Parathyroid adenoma (tissue), 2 donors: ENCODE results near the gene OR12D3.

Experiments used
- H2AFZ ChIP-seq: fragments of 300-600 bp; sonication (generic); one replicate; pipeline ENCODE4 v1.7.0; 2017; ENCODE audit warnings: antibody characterized with exemption, mild to moderate bottlenecking
- H3K27ac ChIP-seq: fragments of 300-600 bp; sonication (generic); one replicate; pipeline ENCODE4 v1.7.0; 2017
- H3K27me3 ChIP-seq: fragments of 300-600 bp; sonication (generic); one replicate; pipeline ENCODE4 v1.7.0; 2017; ENCODE audit warnings: low read length; ENCODE audit not compliant: control insufficient read depth, insufficient read depth
- H3K36me3 ChIP-seq: fragments of 300-600 bp; sonication (generic); one replicate; pipeline ENCODE4 v1.7.0; 2017; ENCODE audit warnings: low read length; ENCODE audit not compliant: control insufficient read depth, insufficient read depth
- H3K4me1 ChIP-seq: fragments of 300-600 bp; sonication (generic); one replicate; pipeline ENCODE4 v1.7.0; 2017; ENCODE audit warnings: control low read depth
- H3K4me2 ChIP-seq: fragments of 300-600 bp; sonication (generic); one replicate; pipeline ENCODE4 v1.7.0; 2017; ENCODE audit warnings: low read length
- H3K4me3 ChIP-seq: fragments of 300-600 bp; sonication (generic); one replicate; pipeline ENCODE4 v1.7.0; 2017; ENCODE audit warnings: low read depth, low read length
- H3K79me2 ChIP-seq: fragments of 300-600 bp; sonication (generic); one replicate; pipeline ENCODE4 v1.7.0; 2017; ENCODE audit warnings: control low read depth
- H3K9ac ChIP-seq: fragments of 300-600 bp; sonication (generic); one replicate; pipeline ENCODE4 v1.7.0; 2017; ENCODE audit warnings: mild to moderate bottlenecking
- H3K9me3 ChIP-seq: fragments of 300-600 bp; sonication (generic); one replicate; pipeline ENCODE4 v1.7.0; 2017; ENCODE audit warnings: low read length; ENCODE audit not compliant: control insufficient read depth
- CTCF ChIP-seq: fragments of 300-600 bp; sonication (generic); IDR thresholded peaks from one replicate; pipeline ENCODE4 v1.7.0; 2017; ENCODE audit warnings: antibody characterized with exemption, mild to moderate bottlenecking
- donor health status: primary hyperparathyroidism.

OR12D3 gene

DNA sequence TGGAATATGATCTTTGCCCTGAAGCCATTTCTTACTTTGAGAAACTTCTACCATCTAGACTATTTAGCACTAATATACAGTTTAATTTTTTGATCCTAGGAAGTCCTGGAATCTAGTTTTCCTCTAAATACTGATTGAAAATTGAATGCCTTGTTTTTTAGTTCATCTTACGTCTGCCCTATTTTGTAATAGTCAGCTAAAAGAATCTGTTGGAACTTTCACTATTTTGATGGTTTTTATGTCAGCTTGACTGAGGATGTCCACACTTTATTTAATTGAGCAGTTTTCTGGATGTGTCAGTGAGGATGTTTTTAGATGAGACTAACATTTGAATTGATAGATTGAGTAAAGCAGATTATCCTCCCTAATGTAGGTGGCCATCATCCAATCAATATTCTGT, 28.7 kb upstream of the OR12D3 start:
- H3K27me3 ChIP-seq, result no peaks in the 10 kb centered on the region
- H2AFZ ChIP-seq, result no peak overlapping the region
- H3K9me3 ChIP-seq, result no peaks in the 10 kb centered on the region
- no peak overlapping the region for H3K4me2 ChIP-seq
- H3K79me2 ChIP-seq, result no peaks in the 10 kb centered on the region
- H3K4me3 ChIP-seq, result no peak overlapping the region
- H3K9ac ChIP-seq, result no peak overlapping the region
- H3K4me1 ChIP-seq, result no peaks in the 10 kb centered on the region
- H3K27ac ChIP-seq, result no peak overlapping the region
- H3K36me3 ChIP-seq, result no peaks in the 10 kb centered on the region
- TF ChIP-seq CTCF, result no peak

DNA sequence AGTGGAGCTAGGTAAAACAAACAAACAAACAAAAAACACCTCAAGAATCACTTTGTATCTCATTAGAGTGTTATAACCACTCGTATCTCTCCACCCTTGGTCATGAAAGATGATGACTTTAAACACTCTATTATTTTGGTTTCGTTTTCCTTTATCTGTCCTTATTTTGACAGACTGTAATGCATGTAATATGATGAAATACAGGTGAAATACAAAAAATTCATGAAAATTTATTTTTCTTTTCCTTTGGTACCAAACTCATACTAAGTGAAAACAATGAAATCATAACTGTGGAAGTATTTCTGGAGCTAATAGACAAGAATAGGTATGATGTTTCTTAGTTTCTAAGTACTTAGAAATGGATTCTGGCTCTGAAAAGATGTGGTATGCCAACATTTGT, 24.4 kb upstream of the OR12D3 start:
- Histone ChIP-seq H3K36me3 (no peaks in the 10 kb centered on the region), H3K4me2 (no peak overlapping the region), H2AFZ (no peak overlapping the region), H3K27me3 (no peaks in the 10 kb centered on the region), H3K9me3 (no peaks in the 10 kb centered on the region), H3K4me3 (no peak overlapping the region), H3K9ac (no peak overlapping the region), H3K27ac (no peak overlapping the region), H3K79me2 (no peaks in the 10 kb centered on the region), H3K4me1 (no peaks in the 10 kb centered on the region)
- no peak for TF ChIP-seq CTCF

GRCh38 chr6:29395331-29395730, 20.2 kb upstream of the OR12D3 start, which contains the start of gene OR12D2:
Gene OR12D2, plus strand, starts transcription at chr6:29395631. Its CDS starts 1,069 bp downstream, at chr6:29396700.
- Histone ChIP-seq H3K27ac (no peak within 1 kb of the TSS), H3K27me3 (no peaks in the 10 kb centered on the region)
- no peak for TF ChIP-seq CTCF

GRCh38 chr6:29388533-29388932, 13.4 kb upstream of the OR12D3 start:
- Histone ChIP-seq H3K9ac (no peak overlapping the region), H3K4me1 (no peaks in the 10 kb centered on the region), H3K79me2 (no peaks in the 10 kb centered on the region), H3K4me3 (no peak overlapping the region), H2AFZ (no peak overlapping the region), H3K4me2 (no peak overlapping the region), H3K27me3 (no peaks in the 10 kb centered on the region), H3K27ac (no peak overlapping the region), H3K36me3 (no peaks in the 10 kb centered on the region), H3K9me3 (no peaks in the 10 kb centered on the region)
- no peak for TF ChIP-seq CTCF

More at GRCh38 chr6:29395331-29395730, 20.2 kb upstream of the OR12D3 start, which contains the start of gene OR12D2:
- Histone ChIP-seq H3K9ac (no peak within 1 kb of the TSS), H3K79me2 (no peaks in the 10 kb centered on the region), H3K9me3 (no peaks in the 10 kb centered on the region), H2AFZ (no peak within 1 kb of the TSS), H3K36me3 (no peaks in the 10 kb centered on the region), H3K4me3 (no peak within 1 kb of the TSS), H3K4me2 (no peak within 1 kb of the TSS), H3K4me1 (no peaks in the 10 kb centered on the region)

DNA sequence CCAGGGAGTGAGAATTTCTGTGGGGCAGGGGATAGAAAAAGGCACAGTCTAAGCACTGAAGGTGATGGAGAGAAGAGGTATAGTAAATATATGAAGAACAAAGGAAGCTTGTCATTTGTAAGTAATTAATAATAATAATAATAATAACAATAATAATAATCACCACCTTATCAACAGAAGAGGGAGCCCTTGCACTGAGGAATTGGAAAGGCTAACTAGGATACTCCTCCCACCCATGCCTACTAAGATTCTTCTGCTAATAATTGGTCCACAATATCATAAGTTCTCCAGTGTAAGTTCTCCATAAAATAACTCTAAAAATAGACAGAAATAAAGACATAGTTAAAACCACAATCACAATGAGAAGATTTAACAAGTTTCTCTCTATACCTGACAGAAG, 912 bp upstream of the OR12D3 start:
- H3K27ac ChIP-seq, result no peak overlapping the region
- H3K4me2 ChIP-seq, result no peak overlapping the region
- no peak overlapping the region for H3K9ac ChIP-seq
- no peaks in the 10 kb centered on the region for H3K79me2 ChIP-seq
- no peak overlapping the region for H3K4me3 ChIP-seq
- H3K4me1 ChIP-seq, result no peaks in the 10 kb centered on the region
- TF ChIP-seq CTCF, result no peak
- no peaks in the 10 kb centered on the region for H3K36me3 ChIP-seq
- H2AFZ ChIP-seq, result no peak overlapping the region
- H3K9me3 ChIP-seq, result no peaks in the 10 kb centered on the region
- H3K27me3 ChIP-seq, result no peaks in the 10 kb centered on the region
